MM.1S (cell line): ENCODE measurements around the gene ARHGEF10L.

Source experiments
- DNase-seq: peaks from one replicate; pipeline ENCODE4 v3.0.0-alpha.2; 2015
- H2AFZ ChIP-seq: fragments of 300-600 bp; sonication (generic); 2 replicates; pipeline ENCODE4 v1.6.0; 2016; ENCODE audit warnings: antibody characterized with exemption, low read length
- H3F3A ChIP-seq: fragments of 300-600 bp; sonication (generic); 2 replicates; pipeline ENCODE4 v1.6.1; 2016; ENCODE audit warnings: mild to moderate bottlenecking, antibody characterized with exemption, low read length, moderate library complexity, mixed read lengths; ENCODE audit not compliant: insufficient read depth
- H3K27ac ChIP-seq: fragments of 300-600 bp; sonication (generic); 2 replicates; pipeline ENCODE4 v1.5.1; 2016; ENCODE audit warnings: mild to moderate bottlenecking, low read length
- H3K27me3 ChIP-seq: fragments of 300-600 bp; sonication (generic); replicated peaks from 2 replicates; pipeline ENCODE4 v1.6.0; 2016; ENCODE audit warnings: low read length; ENCODE audit not compliant: insufficient read depth
- H3K36me3 ChIP-seq: fragments of 300-600 bp; sonication (generic); replicated peaks from 2 replicates; pipeline ENCODE4 v1.6.1; 2016; ENCODE audit warnings: mild to moderate bottlenecking, low read length, mixed read lengths; ENCODE audit not compliant: insufficient read depth
- H3K4me1 ChIP-seq: fragments of 300-600 bp; sonication (generic); 2 replicates; pipeline ENCODE4 v1.6.1; 2016; ENCODE audit warnings: low read length, mixed read lengths
- H3K4me2 ChIP-seq: fragments of 300-600 bp; sonication (generic); 2 replicates; pipeline ENCODE4 v1.6.0; 2016; ENCODE audit warnings: low read depth, low read length
- H3K4me3 ChIP-seq: fragments of 300-600 bp; sonication (generic); 2 replicates; pipeline ENCODE4 v1.5.1; 2016; ENCODE audit warnings: low read length, mixed read lengths
- H3K79me2 ChIP-seq: fragments of 300-600 bp; sonication (generic); 2 replicates; pipeline ENCODE4 v1.6.1; 2016; ENCODE audit warnings: mixed run types, low read length, mixed read lengths
- H3K9ac ChIP-seq: fragments of 300-600 bp; sonication (generic); 2 replicates; pipeline ENCODE4 v1.6.1; 2016; ENCODE audit warnings: low read length, mixed read lengths
- H3K9me2 ChIP-seq: fragments of 300-600 bp; sonication (generic); replicated peaks from 2 replicates; pipeline ENCODE4 v1.6.1; 2016; ENCODE audit warnings: mild to moderate bottlenecking, low read length, mixed read lengths; ENCODE audit not compliant: insufficient read depth
- H3K9me3 ChIP-seq: fragments of 300-600 bp; sonication (generic); replicated peaks from 2 replicates; pipeline ENCODE4 v1.6.1; 2016; ENCODE audit warnings: mild to moderate bottlenecking, low read length, mixed read lengths; ENCODE audit not compliant: insufficient read depth
- H4K20me1 ChIP-seq: fragments of 300-600 bp; sonication (generic); 2 replicates; pipeline ENCODE4 v1.6.1; 2016; ENCODE audit warnings: mild to moderate bottlenecking, low read length, moderate library complexity, mixed read lengths; ENCODE audit not compliant: insufficient read depth
- EZH2 ChIP-seq: fragments of 300-600 bp; sonication (generic); optimal IDR thresholded peaks from 2 replicates; pipeline ENCODE3; 2017; ENCODE audit warnings: low read depth, mild to moderate bottlenecking, antibody characterized with exemption, low read length, mixed read lengths
- EZH2phosphoT487 ChIP-seq: fragments of 300-600 bp; sonication (generic); IDR thresholded peaks from 2 replicates; pipeline ENCODE4 v1.6.1; 2018; ENCODE audit warnings: antibody characterized with exemption, low read length
- TF ChIP-seq, protein P1 (sequence below): fragments of 300-600 bp; sonication (generic); IDR thresholded peaks from 2 replicates; pipeline ENCODE4 v1.5.1; 2016; ENCODE audit warnings: antibody characterized with exemption, low read length, mixed read lengths

ARHGEF10L gene

DNA sequence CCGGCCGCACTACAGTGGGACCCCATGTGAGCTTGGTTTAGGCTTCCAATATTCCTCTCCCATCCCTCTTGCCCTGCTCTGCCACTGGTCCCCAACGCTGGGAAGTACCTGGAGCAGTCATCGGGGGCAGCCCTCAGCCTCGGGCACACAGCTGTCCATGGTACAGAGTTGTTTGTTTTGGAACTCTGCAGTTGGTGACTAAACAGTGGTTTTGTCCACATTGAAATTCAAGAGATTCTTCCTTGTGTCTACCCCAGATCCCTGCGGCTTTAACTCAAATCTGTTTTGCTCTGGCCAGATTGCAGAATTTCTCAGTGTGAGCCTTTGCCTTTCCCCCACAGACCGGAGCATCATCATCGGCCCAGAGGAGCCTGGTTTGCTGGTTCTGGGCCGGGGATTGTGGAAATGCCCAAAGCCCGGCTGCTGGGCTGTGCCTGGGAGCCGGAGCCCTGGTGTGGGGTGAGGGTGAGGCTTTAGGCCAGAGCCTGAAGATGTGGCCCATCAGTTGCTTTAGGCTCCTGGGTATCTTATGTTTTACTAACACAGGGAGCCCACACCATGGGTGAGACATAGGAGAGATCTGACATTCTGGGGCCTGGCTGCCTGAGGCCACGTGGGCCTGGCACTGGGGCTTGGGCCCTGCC lies 93.2 kb downstream of the ARHGEF10L start:
- Histone ChIP-seq H3K9ac (no peak overlapping the region), H2AFZ (no peak overlapping the region)

DNA sequence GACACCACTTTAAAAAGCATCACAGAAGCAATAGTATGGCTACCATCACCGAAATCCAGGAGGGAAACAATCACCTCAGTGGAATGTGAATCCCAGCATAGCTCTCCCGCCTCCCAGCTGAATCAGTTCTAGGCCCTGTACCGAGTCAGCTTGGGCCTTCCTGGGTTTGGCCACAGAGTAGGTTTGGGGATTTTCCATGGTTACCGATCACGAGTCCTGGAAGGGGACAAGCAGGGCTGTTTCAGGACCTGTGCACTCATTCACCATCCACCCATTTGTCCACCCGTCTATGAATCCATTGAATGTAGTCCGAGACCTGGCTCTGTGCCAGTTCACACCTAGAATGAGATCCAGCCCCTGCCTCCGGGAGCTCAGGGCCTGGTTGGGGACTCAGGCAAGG lies 94.2 kb downstream of the ARHGEF10L start:
- Histone ChIP-seq H3K9ac (no peak overlapping the region), H3K79me2 (no peaks in the 10 kb centered on the region), H3F3A (no peaks in the 10 kb centered on the region), H3K9me3 (no peaks in the 10 kb centered on the region), H3K27ac (no peak overlapping the region), H3K36me3 (no peaks in the 10 kb centered on the region), H3K4me3 (no peak overlapping the region), H4K20me1 (no peaks in the 10 kb centered on the region), H2AFZ (no peak overlapping the region), H3K4me2 (no peak overlapping the region), H3K9me2 (no peaks in the 10 kb centered on the region), H3K27me3 (peaks cover 76% of the 10 kb centered on the region), H3K4me1 (no peaks in the 10 kb centered on the region)
- TF ChIP-seq, protein P1, sequence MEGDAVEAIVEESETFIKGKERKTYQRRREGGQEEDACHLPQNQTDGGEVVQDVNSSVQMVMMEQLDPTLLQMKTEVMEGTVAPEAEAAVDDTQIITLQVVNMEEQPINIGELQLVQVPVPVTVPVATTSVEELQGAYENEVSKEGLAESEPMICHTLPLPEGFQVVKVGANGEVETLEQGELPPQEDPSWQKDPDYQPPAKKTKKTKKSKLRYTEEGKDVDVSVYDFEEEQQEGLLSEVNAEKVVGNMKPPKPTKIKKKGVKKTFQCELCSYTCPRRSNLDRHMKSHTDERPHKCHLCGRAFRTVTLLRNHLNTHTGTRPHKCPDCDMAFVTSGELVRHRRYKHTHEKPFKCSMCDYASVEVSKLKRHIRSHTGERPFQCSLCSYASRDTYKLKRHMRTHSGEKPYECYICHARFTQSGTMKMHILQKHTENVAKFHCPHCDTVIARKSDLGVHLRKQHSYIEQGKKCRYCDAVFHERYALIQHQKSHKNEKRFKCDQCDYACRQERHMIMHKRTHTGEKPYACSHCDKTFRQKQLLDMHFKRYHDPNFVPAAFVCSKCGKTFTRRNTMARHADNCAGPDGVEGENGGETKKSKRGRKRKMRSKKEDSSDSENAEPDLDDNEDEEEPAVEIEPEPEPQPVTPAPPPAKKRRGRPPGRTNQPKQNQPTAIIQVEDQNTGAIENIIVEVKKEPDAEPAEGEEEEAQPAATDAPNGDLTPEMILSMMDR = no peak
- TF ChIP-seq EZH2phosphoT487 = no peak
- no peak for TF ChIP-seq EZH2
- no peak for DNase-seq

More for the DNA sequence above, 93.2 kb downstream of the ARHGEF10L start:
- Histone ChIP-seq H3K27me3 (peaks cover 74% of the 10 kb centered on the region), H3K4me1 (no peaks in the 10 kb centered on the region), H3K4me3 (no peak overlapping the region), H3K9me2 (no peaks in the 10 kb centered on the region), H4K20me1 (no peaks in the 10 kb centered on the region), H3K9me3 (no peaks in the 10 kb centered on the region), H3F3A (no peaks in the 10 kb centered on the region), H3K4me2 (no peak overlapping the region), H3K27ac (no peak overlapping the region), H3K36me3 (no peaks in the 10 kb centered on the region), H3K79me2 (no peaks in the 10 kb centered on the region)
- no peak for DNase-seq
- TF ChIP-seq EZH2 (no peak), EZH2phosphoT487 (no peak)
- TF ChIP-seq, protein P1 = no peak

DNA sequence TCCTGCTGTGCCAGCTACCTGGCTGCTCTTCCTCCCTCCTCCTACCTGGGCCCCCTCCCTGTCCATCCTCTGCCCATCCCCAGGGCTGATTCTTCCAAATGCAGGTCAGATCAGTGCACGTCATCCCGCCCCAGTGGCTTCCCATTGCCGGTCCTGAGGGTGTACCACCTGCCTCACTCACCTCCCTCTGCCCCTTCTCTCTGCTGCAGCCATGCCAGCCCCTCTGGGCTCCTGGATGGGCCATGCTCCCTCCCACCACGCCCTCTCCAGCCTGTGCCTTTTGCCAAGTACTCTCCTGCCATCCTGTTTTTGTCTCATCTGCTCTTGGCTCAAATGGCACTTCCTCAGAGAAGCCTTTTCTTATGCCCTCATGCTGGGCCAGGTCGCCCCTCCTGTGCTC lies 95.8 kb downstream of the ARHGEF10L start:
- TF ChIP-seq EZH2 = no peak
- TF ChIP-seq, protein P1 = no peak
- Histone ChIP-seq H3K27me3 (peaks cover 79% of the 10 kb centered on the region), H4K20me1 (no peaks in the 10 kb centered on the region), H3K27ac (no peak overlapping the region), H3K4me3 (no peak overlapping the region), H3K9ac (no peak overlapping the region), H3F3A (no peaks in the 10 kb centered on the region), H3K4me2 (no peak overlapping the region), H3K79me2 (no peaks in the 10 kb centered on the region), H3K9me3 (no peaks in the 10 kb centered on the region), H3K36me3 (no peaks in the 10 kb centered on the region), H2AFZ (no peak overlapping the region), H3K4me1 (no peaks in the 10 kb centered on the region), H3K9me2 (no peaks in the 10 kb centered on the region)
- no peak for DNase-seq
